HG02678 (cell line): ENCODE results near the gene MPIG6B.

Experiments used
- ATAC-seq: cut with Tn5 transposase; IDR thresholded peaks from one replicate; pipeline ENCODE4 v1.9.1; 2021; ENCODE audit warnings: mild to moderate bottlenecking, moderate library complexity; ENCODE audit not compliant: unreplicated experiment

MPIG6B gene, protein sequence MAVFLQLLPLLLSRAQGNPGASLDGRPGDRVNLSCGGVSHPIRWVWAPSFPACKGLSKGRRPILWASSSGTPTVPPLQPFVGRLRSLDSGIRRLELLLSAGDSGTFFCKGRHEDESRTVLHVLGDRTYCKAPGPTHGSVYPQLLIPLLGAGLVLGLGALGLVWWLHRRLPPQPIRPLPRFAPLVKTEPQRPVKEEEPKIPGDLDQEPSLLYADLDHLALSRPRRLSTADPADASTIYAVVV

DNA sequence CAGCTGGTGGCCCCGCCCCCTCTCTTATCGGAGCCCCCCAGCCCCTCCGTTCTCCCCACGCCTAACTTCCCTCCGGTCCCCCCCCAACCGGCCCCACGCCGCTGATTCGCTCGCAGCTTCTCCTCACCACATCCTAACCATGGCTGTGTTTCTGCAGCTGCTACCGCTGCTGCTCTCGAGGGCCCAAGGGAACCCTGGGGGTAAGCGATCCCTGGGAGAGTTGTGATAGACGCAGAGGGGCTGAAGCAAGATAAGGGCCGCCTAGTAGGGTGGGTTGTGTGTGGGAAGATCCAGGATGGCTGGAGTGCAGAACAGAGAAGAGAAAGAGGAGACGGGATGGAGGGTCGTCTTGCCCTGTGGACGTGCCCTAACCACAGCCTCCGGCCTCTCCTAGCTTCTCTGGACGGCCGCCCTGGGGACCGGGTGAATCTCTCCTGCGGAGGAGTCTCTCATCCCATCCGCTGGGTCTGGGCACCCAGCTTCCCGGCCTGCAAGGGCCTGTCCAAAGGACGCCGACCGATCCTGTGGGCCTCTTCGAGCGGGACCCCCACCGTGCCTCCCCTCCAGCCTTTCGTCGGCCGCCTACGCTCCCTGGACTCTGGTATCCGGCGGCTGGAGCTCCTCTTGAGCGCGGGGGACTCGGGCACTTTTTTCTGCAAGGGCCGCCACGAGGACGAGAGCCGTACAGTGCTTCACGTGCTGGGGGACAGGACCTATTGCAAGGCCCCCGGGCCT, at the start of gene MPIG6B:
MPIG6B (plus strand) TSS at position 129 of the 735 bp plus-strand sequence; CDS start at position 140, 11 bp downstream.
- ATAC-seq, result no peak

DNA sequence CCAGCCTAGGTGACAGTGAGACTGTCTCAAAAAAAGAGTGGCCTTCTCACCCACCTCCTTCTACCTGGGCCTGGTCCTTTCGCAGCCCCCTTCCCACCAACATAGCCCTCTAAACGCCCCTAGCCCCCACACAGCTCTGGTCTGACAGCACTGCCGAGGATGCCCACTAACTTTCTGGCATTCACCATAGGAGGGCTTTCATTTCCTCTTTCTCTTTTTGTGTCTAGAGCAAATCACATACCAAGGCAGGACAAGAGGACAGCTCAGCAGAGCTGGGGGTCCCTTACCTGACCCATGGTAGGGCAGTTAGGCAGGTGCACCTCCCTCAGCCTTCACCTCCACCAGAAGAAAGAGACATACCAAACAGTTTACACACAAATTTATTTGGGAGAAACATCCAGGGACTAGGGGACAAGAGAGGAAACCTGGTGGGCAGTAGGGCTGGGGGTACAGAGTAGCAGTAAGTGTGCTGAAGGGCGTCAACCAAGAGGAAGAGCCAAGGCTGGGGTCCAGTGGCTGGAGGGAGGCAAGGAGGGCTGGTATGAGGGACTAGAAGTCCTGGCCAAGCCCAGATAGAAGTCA, 46.8 kb upstream of the MPIG6B start:
- no peak for ATAC-seq

DNA sequence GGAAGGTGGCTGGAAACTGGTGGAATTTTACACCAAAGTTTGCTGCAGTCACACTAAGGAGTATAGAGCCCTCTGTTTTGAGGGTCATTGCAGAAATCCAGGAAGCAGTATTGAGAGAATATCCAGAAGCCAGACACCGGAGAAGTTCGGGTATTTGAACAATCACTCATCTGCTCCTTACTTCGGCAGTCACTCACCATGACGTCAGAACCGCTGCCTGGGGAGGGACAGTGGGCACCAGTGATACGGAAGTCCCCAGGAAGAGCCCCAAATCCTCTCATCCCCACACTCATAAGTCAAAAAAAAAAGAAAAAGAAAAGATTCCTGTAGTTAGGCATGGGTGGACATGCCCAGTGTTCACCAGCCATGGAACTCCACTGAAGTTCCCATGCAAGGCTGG, 46.3 kb upstream of the MPIG6B start:
- ATAC-seq, result no peak

DNA sequence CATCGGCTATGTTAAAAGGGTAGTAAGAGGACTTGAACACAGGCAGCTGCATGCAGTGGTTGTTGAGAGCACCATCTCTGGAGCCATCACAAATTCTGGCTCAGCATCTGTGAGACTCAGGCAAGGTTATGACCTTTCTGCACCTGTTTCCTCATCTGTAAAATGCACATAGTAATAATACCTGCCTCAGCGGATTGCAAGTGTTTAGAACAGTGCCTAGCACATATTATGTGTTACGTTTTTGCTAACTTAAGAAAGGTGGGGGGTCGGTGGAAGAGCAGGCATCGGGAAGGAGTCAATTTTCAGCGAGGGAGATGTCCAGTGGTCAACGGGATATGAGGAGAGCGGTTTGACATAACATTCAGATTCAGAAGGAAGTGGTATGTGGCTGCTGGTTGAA, 45.2 kb upstream of the MPIG6B start:
- no peak for ATAC-seq

DNA sequence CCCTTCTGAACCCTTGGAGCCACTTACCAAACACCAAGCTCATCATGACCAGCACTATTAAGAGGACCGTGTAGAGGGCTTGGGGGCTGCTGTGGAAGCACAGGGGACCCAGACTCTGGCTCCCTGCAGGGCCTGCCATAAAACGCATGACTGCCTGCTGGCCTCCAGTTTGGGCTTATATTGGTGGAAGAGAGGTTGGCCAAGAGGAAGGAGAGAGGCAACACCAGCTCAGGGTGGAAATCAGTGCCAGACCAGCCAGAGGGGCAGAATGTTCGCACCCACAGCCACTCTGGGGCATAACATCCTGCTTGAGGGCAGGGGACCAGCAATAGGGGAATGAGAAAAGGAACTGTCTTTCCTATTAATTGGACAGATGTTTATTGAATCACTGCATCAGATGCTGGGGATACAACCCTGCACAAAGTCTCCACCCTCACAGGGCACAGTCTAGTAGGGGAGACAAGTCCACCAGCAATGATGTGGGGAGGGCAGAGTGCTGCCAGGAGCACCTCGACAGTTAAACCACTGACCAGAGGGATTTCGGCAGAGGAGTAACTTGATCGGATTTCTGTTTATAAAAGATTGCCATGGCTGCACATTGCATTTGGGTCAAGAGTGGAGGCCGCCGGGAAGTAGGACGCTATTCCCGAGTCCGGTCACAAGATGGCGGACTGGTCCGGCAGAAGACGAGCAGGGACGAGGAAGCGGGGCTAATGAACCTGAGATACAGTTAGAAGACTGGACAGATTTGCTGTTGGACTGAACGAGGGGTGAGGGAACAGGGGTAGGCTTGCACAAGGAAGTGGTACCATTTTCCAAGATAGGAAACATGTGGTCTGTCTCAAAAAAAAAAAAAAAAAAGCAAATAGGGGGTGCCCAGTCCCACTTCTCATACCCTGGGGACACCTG, 42.7 kb upstream of the MPIG6B start, which contains the start of gene LY6G5C:
LY6G5C (minus strand) TSS at position 842 of the 909 bp plus-strand sequence; CDS start at position 148, 694 bp downstream.
- ATAC-seq, result no peak

DNA sequence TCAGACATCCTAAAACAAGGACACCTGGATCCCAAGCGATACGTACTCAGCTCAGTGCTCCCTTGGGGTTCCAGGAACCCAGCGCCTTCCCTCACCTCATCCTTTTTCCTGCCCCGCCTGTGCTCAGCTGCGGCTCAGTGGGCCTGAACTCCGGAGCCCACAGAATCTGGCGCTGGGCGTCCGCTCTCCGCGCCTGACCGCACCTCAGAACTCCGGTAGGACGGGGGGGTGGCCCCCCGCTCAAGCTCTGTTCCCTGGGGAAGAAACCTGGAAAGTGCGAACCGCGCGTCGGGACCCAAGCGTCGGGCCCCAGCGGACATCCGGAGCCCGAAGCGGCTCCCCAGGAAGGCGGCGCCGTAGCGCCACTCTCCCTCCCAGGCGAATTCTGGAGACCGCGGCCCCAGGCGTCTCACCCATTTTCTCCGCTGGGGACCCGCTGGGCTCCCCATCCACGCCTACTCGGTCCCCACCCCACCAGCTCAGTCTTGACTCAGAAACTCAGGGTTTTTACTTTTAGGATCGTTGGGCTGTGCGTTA, 42.0 kb upstream of the MPIG6B start:
- ATAC-seq, result no peak

DNA sequence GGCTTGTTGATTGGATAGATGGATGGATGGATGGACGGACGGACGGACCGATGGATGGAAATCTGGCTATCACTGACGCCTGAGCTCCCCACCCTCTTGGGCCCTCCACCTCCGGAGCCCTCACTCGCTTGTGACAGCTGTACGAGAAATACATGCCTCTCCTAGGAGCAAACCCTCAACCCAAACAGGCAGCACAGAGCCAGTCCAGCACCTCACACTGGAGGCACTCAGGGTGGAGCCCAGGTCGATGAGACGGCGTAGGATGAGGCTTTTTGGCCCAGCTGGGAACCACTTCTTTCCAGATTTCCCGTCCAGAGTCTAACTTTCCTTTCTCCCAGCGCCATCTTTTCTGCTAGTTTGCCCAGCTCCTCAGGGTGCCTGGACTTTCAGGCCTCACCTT, 39.6 kb upstream of the MPIG6B start:
- no peak for ATAC-seq

DNA sequence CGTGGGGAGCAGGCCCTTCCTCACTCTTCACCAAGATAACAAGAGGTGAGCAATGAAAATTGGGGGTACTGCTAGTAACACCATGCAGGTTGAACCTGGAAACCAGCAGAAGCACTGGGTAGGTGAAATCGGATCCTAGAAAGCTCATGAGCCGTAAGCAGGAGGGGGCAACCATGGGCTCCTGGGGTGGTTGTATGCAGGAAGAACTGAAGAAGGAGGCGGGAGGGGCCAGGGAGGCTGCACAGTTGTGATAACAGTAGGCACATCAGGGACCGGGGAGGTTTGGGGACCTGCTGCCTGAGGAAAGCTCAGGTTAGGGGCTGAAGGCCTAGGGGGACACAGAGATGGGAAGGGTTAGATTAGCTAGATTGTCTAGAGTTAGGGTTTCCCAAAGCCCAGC, 36.7 kb upstream of the MPIG6B start:
- no peak for ATAC-seq

DNA sequence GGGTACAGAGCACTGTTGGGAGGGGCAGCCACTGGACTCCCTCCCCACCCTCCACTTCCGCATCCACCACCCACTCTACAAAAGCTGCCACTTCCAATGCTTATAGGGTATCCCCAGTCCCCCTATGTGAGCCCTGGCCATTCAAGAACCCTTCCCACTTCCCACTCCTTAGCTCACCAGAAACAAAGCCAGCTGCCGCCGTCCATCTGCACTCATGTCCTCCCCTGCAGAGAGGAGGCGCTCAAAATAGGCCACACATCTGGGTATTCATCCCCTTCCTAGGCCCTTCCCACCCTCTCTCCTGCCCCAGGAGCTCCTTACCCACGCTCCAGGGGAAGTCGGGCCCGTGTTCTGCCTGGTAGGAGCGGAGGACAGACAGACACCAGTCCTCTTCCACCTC, 35.9 kb upstream of the MPIG6B start:
- no peak for ATAC-seq

DNA sequence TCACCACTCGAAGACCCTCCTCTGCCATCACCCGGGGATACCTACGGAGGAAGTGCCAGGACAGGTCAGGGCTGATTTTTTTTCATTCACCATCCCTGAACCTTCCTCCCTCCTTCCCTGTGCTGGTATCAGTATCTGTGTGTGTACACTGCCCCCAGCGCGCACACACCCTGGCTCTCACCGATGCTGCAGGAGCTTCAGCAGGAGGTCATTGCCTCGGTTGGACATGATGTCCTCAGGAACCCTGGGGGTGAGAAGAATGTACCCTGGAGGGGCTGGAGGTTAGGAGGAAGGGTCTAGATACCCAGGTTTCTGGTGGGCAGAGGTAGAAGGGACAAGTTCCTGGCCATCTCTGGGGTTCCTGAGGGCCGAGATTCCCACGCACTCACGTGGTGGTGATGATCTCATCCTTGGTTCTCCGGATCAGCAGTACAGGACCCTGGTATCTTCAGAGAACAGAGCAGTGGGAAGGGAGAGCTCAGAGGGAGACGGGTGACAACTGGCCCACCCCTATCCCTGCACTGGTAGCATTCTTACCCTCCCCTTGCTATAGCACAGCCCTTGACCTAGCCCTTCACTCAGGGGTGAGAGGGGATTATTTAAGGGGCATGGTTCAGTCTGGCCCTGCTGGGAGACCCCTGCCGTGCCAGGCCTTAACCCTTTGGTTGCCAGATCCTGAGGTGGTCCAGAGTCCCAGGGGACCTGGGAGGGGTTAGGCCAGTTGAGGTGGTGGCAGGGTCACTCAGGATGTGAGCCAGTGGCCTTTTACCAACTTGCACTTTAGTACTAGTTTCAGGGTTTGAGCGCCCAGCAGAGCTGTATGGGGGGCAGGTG, 35.1 kb upstream of the MPIG6B start:
- no peak for ATAC-seq

DNA sequence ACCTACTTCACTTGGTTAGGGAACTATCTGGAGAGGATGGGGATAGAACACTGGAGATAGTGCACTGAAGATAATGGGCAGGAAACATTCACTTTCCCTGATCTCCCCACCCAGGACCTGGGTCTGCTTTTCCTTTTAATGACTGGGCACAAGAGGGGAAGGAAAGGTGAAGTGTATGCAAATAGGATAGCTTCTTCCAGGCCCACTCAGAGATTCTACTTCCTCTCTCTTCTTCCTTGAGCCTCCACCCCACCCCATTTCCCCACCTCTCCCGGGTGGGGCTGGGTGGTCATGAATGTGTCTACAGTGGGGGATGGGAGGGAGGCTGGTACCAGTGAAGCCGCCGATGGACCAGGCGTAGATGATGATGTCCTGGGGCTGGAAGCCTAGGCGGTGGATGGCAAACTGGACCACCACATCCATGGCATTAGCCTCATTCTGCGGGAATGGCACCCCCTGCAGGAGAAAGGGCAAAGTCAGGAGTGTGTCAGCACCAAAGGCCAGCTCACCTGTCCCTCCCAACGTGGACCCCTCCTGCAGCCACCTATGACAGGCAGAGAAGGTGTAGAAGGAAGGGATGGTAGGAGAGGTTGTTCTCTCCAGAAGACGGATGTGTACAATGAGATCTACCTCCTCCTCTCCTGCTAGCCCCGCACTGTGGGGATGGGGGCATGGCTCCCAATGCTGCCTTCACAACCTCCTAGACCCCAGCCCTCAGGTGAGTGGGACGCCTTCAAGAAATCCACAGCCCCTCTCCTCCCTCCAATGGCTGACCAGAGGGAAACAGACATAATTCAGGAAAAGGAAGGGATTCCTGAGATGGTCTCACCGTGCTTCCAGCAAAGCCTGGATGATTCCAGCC, 33.7 kb upstream of the MPIG6B start:
- ATAC-seq, result no peak

DNA sequence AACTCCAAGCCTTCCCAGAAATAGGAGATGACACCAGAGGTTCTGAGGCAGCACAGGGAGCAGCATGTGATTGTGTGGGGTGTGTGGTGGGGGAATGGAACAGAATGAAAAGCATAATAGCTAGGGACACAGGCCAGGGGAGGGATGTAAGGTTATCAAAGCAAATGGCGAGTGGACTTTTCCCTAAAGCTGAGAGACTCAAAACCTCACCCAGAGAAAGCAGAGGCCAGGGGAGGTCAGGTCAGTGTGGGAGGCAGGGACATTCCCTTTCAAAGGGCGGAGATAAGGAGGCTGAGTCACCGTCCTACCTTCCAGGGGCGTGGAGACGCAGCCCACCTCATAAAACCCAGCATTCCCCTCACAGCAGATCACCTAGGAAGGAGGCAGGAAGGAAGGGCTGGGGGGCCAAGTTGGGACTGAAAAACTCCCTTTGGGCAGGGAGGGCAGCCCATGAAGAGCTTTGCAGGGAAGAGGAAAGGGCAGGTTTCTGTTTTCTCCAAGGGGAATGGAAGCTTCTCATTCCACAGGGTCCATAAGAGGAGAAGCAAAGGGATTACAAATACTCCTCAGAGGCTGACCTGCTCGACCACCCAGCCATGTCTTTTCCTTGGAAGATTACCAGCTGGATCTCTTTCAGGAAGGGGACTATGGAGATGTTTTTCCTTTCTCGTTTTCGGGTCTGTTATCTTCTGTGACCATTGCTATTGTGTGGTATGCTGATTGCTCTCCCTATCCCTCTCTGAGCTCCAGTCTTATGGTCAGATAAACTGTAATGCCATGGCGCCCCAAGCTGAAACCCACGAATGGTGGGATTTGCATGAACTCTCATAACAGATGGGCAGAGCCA, 32.7 kb upstream of the MPIG6B start:
- ATAC-seq, result no peak

DNA sequence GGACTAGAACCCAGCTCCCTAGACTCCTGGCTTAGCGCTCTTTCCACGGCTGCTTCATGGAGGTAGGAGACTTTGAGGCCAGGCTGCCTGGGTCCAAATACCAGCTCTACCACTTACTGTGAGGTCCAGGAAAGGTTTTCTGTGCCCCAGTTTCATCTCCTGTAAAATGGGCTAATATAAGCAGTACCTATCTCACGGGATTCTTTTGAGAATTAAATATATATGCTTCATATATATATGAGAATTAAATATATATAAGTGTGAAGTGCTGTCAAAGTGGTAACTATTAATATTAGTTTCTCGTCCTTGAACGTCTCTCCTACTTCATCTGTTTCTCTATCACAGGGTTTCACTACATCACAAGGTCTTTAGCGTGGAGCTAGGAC, 32.1 kb upstream of the MPIG6B start:
- ATAC-seq, result no peak

DNA sequence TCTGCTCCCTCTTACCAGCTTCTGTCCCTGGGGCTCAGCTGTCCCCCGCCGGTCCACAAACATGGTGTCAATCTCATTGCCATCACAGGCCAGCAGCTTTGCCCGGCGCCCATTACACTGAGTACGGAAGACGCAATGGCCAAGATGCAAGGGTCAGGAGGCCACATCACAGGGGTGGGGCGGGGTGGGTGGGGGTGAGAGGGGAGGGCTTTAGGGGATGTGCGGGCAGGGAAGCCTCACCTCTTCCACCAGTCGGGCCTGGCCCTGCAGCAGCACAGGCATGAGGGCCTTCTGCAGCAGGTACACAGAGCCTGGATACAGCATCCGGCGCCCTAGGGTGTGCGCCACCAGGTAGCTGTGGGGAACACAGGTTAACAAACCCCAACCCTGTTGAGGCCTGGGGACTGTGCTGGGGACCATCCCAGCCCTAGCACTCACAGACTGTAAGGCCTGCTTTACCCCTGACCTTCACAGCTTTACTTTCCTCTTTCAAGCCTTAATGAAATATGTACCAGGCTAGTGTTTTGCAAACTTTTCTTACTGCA, 31.5 kb upstream of the MPIG6B start:
- ATAC-seq, result no peak

DNA sequence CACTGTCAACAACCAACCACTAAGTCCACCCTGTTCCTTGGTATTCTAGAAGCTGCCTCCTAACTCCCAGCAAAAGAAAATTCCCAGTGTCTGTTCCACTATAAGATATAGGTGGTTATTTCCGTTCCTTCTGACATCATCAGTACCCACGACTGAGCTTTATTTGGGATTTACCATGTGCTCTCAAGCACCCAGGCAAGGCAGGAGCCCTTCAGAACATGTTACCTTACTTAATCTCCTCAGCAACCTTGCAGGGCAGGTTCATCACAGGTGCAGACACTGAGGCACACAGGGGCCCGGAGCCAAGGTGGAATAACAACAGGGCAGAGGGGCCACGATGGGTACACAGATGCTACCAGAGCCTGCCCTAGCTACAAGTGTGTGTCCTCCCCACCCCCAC, 30.8 kb upstream of the MPIG6B start:
- ATAC-seq, result no peak

DNA sequence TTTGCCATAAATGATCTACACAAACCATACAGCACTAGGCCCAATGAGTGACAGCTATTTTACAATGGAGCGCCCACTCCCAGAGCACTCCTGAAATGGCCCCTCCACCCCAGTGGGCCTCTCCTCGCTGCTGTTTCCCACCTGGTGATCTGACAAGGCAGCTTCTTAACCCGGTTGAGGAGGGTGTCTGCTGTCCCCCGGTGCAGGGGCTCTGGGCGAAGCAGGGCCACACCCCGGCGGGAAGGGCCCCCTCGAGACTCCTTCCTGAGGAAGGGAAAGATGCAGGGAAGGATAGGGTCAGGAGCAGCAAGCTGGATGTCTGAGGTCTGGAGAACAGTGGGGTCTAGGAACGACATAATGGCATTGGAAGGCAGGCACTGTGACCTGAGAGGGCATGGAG, 30.3 kb upstream of the MPIG6B start:
- no peak for ATAC-seq

DNA sequence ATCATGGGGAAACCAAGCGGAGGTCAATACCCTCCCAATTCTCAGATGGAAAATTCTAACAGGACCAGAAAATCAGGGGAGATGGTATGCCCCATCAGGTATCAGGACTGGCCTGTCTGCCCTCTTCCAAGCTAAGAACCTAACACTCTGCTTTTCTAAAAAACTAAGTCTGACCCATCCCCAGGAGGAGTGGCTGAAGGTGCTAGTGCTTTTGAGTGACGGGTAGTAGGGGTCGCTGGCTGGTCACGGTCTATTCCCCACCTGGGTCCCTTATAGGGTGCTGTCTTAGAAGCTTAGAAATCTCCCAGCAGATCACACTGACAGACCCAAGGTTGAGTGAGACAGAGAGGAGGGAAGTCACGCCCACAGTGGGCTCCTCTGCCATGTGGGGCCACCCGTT, 29.6 kb upstream of the MPIG6B start:
- no peak for ATAC-seq

DNA sequence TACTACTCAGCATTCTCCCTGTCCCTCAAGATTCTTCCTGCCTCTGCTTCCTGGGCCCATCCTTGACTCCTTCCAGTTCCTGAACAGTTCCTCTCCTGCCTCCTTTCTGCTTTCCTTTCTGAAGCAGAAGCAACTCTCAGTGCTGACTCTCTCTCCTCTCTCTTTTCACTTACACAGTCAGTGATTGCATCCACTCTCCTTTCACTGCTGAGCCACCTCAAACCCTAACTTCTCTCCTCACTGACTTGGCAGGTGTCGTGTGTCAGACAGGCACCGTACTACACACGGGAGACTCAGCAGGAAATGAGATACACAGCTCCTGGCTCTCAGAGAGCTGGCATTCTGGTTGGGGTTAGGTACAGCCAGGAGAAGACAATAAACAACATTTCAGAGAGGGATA, 25.6 kb upstream of the MPIG6B start:
- no peak for ATAC-seq
